Activated naive CD8-positive, alpha-beta T cell treated with anti-CD3 and anti-CD28 coated beads for 36 hours (primary cell): ENCODE results near the gene MYH14. TPM values are rescaled to one million over a fixed set of nuclear protein-coding genes. Genes with fewer than 3 reads are reported as not detected.

Source experiments
- DNase-seq: peaks from one replicate; pipeline ENCODE4 v3.0.0; 2021
- H3K27ac Mint-ChIP-seq: one replicate; pipeline ENCODE4 v1.8.0; 2022; ENCODE audit warnings: mild to moderate bottlenecking, moderate library complexity, mixed read lengths
- H3K27me3 Mint-ChIP-seq: one replicate; pipeline ENCODE4 v1.8.0; 2022; ENCODE audit warnings: mild to moderate bottlenecking, mixed read lengths
- H3K36me3 Mint-ChIP-seq: one replicate; pipeline ENCODE4 v1.8.0; 2021; ENCODE audit warnings: mild to moderate bottlenecking, mixed read lengths
- H3K4me1 Mint-ChIP-seq: one replicate; pipeline ENCODE4 v1.8.0; 2021; ENCODE audit warnings: mixed read lengths
- H3K4me3 Mint-ChIP-seq: one replicate; pipeline ENCODE4 v1.8.0; 2022; ENCODE audit warnings: mild to moderate bottlenecking, moderate library complexity, mixed read lengths
- H3K9me3 Mint-ChIP-seq: one replicate; pipeline ENCODE4 v1.8.0; 2022; ENCODE audit warnings: mixed read lengths
- total RNA-seq, 2 experiments: library from RNA; stranded (reverse); gene quantifications; one replicate each; pipeline ENCODE4 v1.2.3, GENCODE V29; 2021

The MYH14 gene
- total RNA-seq, 2 experiments from 2014 or later: not detected

GRCh38 chr19:50204811-50205675 lies 1.6 kb downstream of the MYH14 start:
- Mint-ChIP-seq H3K27me3 (peaks cover 73% of the 10 kb centered on the region), H3K9me3 (no peaks in the 10 kb centered on the region), H3K36me3 (no peaks in the 10 kb centered on the region), H3K4me1 (no peaks in the 10 kb centered on the region), H3K27ac (no peak overlapping the region), H3K4me3 (no peak overlapping the region)
- DNase-seq: peak; percentile 33

- DNase-seq: no peak
- peaks cover 66% of the 10 kb centered on the region for H3K27me3 Mint-ChIP-seq
- H3K36me3 Mint-ChIP-seq: no peaks in the 10 kb centered on the region
- H3K9me3 Mint-ChIP-seq: no peaks in the 10 kb centered on the region
- H3K4me3 Mint-ChIP-seq: no peak overlapping the region
- no peak overlapping the region for H3K27ac Mint-ChIP-seq
- no peaks in the 10 kb centered on the region for H3K4me1 Mint-ChIP-seq
Measured at GRCh38 chr19:50205681-50206138, 2.3 kb downstream of the MYH14 start.

- H3K4me1 Mint-ChIP-seq: no peaks in the 10 kb centered on the region
- no peak overlapping the region for H3K27ac Mint-ChIP-seq
- H3K27me3 Mint-ChIP-seq: peaks cover 61% of the 10 kb centered on the region
- H3K4me3 Mint-ChIP-seq: no peak overlapping the region
- no peaks in the 10 kb centered on the region for H3K9me3 Mint-ChIP-seq
- no peak for DNase-seq
- no peaks in the 10 kb centered on the region for H3K36me3 Mint-ChIP-seq
Measured at GRCh38 chr19:50206191-50206590, 2.8 kb downstream of the MYH14 start.

- Mint-ChIP-seq H3K9me3 (no peaks in the 10 kb centered on the region), H3K4me3 (no peak overlapping the region), H3K27me3 (peaks cover 46% of the 10 kb centered on the region), H3K4me1 (no peaks in the 10 kb centered on the region), H3K36me3 (no peaks in the 10 kb centered on the region), H3K27ac (no peak overlapping the region)
- no peak for DNase-seq
Measured at GRCh38 chr19:50207730-50208129, 4.3 kb downstream of the MYH14 start.

GRCh38 chr19:50209131-50209530 lies 5.7 kb downstream of the MYH14 start:
- DNase-seq: no peak
- H3K4me3 Mint-ChIP-seq: no peak overlapping the region
- H3K27ac Mint-ChIP-seq: no peak overlapping the region
- H3K4me1 Mint-ChIP-seq: no peaks in the 10 kb centered on the region
- peaks cover 39% of the 10 kb centered on the region for H3K27me3 Mint-ChIP-seq
- no peaks in the 10 kb centered on the region for H3K9me3 Mint-ChIP-seq
- H3K36me3 Mint-ChIP-seq: no peaks in the 10 kb centered on the region

- DNase-seq: no peak
- H3K27me3 Mint-ChIP-seq: peaks cover 28% of the 10 kb centered on the region
Measured at GRCh38 chr19:50210425-50210824, 7.0 kb downstream of the MYH14 start.

GRCh38 chr19:50213925-50214324 lies 10.5 kb downstream of the MYH14 start:
- no peak overlapping the region for H3K27ac Mint-ChIP-seq
- H3K4me1 Mint-ChIP-seq: no peaks in the 10 kb centered on the region
- H3K9me3 Mint-ChIP-seq: no peaks in the 10 kb centered on the region
- peaks cover 14% of the 10 kb centered on the region for H3K27me3 Mint-ChIP-seq
- no peaks in the 10 kb centered on the region for H3K36me3 Mint-ChIP-seq
- DNase-seq: no peak
- no peak overlapping the region for H3K4me3 Mint-ChIP-seq

More at GRCh38 chr19:50210425-50210824, 7.0 kb downstream of the MYH14 start:
- H3K4me1 Mint-ChIP-seq: no peaks in the 10 kb centered on the region
- no peak overlapping the region for H3K4me3 Mint-ChIP-seq
- no peaks in the 10 kb centered on the region for H3K36me3 Mint-ChIP-seq
- H3K27ac Mint-ChIP-seq: no peak overlapping the region
- H3K9me3 Mint-ChIP-seq: no peaks in the 10 kb centered on the region

GRCh38 chr19:50214699-50215543 lies 11.5 kb downstream of the MYH14 start:
- H3K36me3 Mint-ChIP-seq: no peaks in the 10 kb centered on the region
- no peak overlapping the region for H3K27ac Mint-ChIP-seq
- H3K27me3 Mint-ChIP-seq: peaks cover 14% of the 10 kb centered on the region
- no peak overlapping the region for H3K4me3 Mint-ChIP-seq
- DNase-seq: no peak
- no peaks in the 10 kb centered on the region for H3K4me1 Mint-ChIP-seq
- no peaks in the 10 kb centered on the region for H3K9me3 Mint-ChIP-seq

GRCh38 chr19:50215820-50216219 lies 12.4 kb downstream of the MYH14 start:
- Mint-ChIP-seq H3K4me3 (no peak overlapping the region), H3K4me1 (no peaks in the 10 kb centered on the region), H3K36me3 (no peaks in the 10 kb centered on the region), H3K27ac (no peak overlapping the region), H3K9me3 (no peaks in the 10 kb centered on the region), H3K27me3 (peaks cover 14% of the 10 kb centered on the region)
- no peak for DNase-seq

GRCh38 chr19:50221087-50221486 lies 17.7 kb downstream of the MYH14 start:
- no peaks in the 10 kb centered on the region for H3K9me3 Mint-ChIP-seq
- no peak overlapping the region for H3K4me3 Mint-ChIP-seq
- peaks cover 28% of the 10 kb centered on the region for H3K27me3 Mint-ChIP-seq
- no peak overlapping the region for H3K27ac Mint-ChIP-seq
- H3K36me3 Mint-ChIP-seq: no peaks in the 10 kb centered on the region
- no peaks in the 10 kb centered on the region for H3K4me1 Mint-ChIP-seq
- DNase-seq: no peak

- Mint-ChIP-seq H3K27me3 (peaks cover 19% of the 10 kb centered on the region), H3K4me1 (no peaks in the 10 kb centered on the region), H3K9me3 (no peaks in the 10 kb centered on the region), H3K27ac (no peak overlapping the region), H3K36me3 (no peaks in the 10 kb centered on the region), H3K4me3 (no peak overlapping the region)
- no peak for DNase-seq
Measured at GRCh38 chr19:50222691-50223438, 19.4 kb downstream of the MYH14 start.

GRCh38 chr19:50223439-50223716 lies 20.0 kb downstream of the MYH14 start:
- no peaks in the 10 kb centered on the region for H3K36me3 Mint-ChIP-seq
- no peak overlapping the region for H3K27ac Mint-ChIP-seq
- no peaks in the 10 kb centered on the region for H3K4me1 Mint-ChIP-seq
- DNase-seq: no peak
- peaks cover 19% of the 10 kb centered on the region for H3K27me3 Mint-ChIP-seq
- no peak overlapping the region for H3K4me3 Mint-ChIP-seq
- H3K9me3 Mint-ChIP-seq: no peaks in the 10 kb centered on the region

GRCh38 chr19:50224986-50225747 lies 21.7 kb downstream of the MYH14 start:
- no peaks in the 10 kb centered on the region for H3K36me3 Mint-ChIP-seq
- no peak overlapping the region for H3K4me3 Mint-ChIP-seq
- no peak overlapping the region for H3K27ac Mint-ChIP-seq
- no peaks in the 10 kb centered on the region for H3K9me3 Mint-ChIP-seq
- H3K4me1 Mint-ChIP-seq: no peaks in the 10 kb centered on the region
- H3K27me3 Mint-ChIP-seq: peaks cover 24% of the 10 kb centered on the region
- no peak for DNase-seq

- DNase-seq: no peak
- Mint-ChIP-seq H3K36me3 (no peaks in the 10 kb centered on the region), H3K27ac (no peak overlapping the region), H3K4me3 (no peak overlapping the region), H3K27me3 (peaks cover 31% of the 10 kb centered on the region), H3K9me3 (no peaks in the 10 kb centered on the region), H3K4me1 (no peaks in the 10 kb centered on the region)
Measured at GRCh38 chr19:50226536-50226935, 23.1 kb downstream of the MYH14 start.
